Erythroblast (primary cell): ENCODE data around the gene C4B.

Source experiments
- GATA1 ChIP-seq: IDR thresholded peaks from 2 replicates; pipeline ENCODE4 v1.6.1; 2011; ENCODE audit warnings: low read depth, mild to moderate bottlenecking, control low read depth, low read length, moderate library complexity
- POLR2A ChIP-seq: IDR thresholded peaks from 2 replicates; pipeline ENCODE4 v1.6.1; 2011; ENCODE audit warnings: mild to moderate bottlenecking, low read length

- TF ChIP-seq POLR2A (no peak), GATA1 (no peak)
Observed at GRCh38 chr6:32047855-32048766, 33.5 kb downstream of the C4B start.
